ENCODE results near the gene UBE2G1. TPM values are rescaled to one million over a fixed set of nuclear protein-coding genes. Genes with fewer than 3 reads are reported as not detected.
A peak's percentile ranks its signal among the peaks of the same experiment; 100 is the strongest.

Gene UBE2G1
- total RNA-seq: 10 to 100 TPM; 52.5 to 88.2 (median 73.5) TPM

- H3K4me1 ChIP-seq: peaks cover 8 to 60% (median 9%) of the 10 kb centered on the region in 3 donors
- peak within 1 kb of the TSS; percentile 97 to 100 (median 98) for H3K27ac ChIP-seq
- H3K9me3 ChIP-seq: no peaks in the 10 kb centered on the region
- no peaks in the 10 kb centered on the region for H3K27me3 ChIP-seq
- DNase-seq: peak; percentile 82
- WGBS, 2 donors: 0 to 1% methylated on average over 5 to 6 of the region's 77 CpGs
- peaks cover 0 to 6% (median 0%) of the 10 kb centered on the region in 3 donors for H3K36me3 ChIP-seq
- intact Hi-C loops (cut with DNase I): no loop called here
- TF ChIP-seq, protein P1, sequence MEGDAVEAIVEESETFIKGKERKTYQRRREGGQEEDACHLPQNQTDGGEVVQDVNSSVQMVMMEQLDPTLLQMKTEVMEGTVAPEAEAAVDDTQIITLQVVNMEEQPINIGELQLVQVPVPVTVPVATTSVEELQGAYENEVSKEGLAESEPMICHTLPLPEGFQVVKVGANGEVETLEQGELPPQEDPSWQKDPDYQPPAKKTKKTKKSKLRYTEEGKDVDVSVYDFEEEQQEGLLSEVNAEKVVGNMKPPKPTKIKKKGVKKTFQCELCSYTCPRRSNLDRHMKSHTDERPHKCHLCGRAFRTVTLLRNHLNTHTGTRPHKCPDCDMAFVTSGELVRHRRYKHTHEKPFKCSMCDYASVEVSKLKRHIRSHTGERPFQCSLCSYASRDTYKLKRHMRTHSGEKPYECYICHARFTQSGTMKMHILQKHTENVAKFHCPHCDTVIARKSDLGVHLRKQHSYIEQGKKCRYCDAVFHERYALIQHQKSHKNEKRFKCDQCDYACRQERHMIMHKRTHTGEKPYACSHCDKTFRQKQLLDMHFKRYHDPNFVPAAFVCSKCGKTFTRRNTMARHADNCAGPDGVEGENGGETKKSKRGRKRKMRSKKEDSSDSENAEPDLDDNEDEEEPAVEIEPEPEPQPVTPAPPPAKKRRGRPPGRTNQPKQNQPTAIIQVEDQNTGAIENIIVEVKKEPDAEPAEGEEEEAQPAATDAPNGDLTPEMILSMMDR (IDR thresholded peaks at IDR 0.05): peak in 3 of 6 experiments; percentile 15 to 35 (median 32)
- peak in 3 of 4 donors; percentile 91 to 98 (median 95) for TF ChIP-seq POLR2A (IDR thresholded peaks at IDR 0.05)
- H3K4me3 ChIP-seq: peak within 1 kb of the TSS; percentile 89 to 100 (median 97)
Measured at GRCh38 chr17:4366327-4367063, at the start of gene UBE2G1. TSS of gene UBE2G1 (minus strand) at chr17:4366675. CDS start at chr17:4366316, 359 bp downstream.

- 16 to 31% methylated on average over 18 to 20 of the region's 27 CpGs for WGBS, 2 donors
- Histone ChIP-seq H3K27ac (peak overlapping the region in 1 of 4 donors; percentile 3), H3K9me3 (no peaks in the 10 kb centered on the region), H3K4me1 (peaks cover 0 to 12% (median 8%) of the 10 kb centered on the region in 3 donors), H3K4me3 (peak overlapping the region in 1 of 4 donors; percentile 28), H3K27me3 (no peaks in the 10 kb centered on the region), H3K36me3 (no peaks in the 10 kb centered on the region)
- peak; percentile 45 for DNase-seq
- intact Hi-C loops (cut with DNase I): loop anchor here (5.0 kb wide), 1 partner anchor 201 kb away; no protein-coding TSS in a partner anchor
- TF ChIP-seq, protein P1 (IDR thresholded peaks at IDR 0.05): peak; percentile 93 to 98 (median 96)
- no peak for TF ChIP-seq POLR2A (IDR thresholded peaks at IDR 0.05)
Measured at GRCh38 chr17:4412933-4413831, 46.7 kb upstream of the UBE2G1 start.

GRCh38 chr17:4411201-4411600 lies 44.7 kb upstream of the UBE2G1 start:
- no peak for TF ChIP-seq POLR2A (IDR thresholded peaks at IDR 0.05)
- TF ChIP-seq, protein P1 (IDR thresholded peaks at IDR 0.05): no peak
- no peaks in the 10 kb centered on the region for H3K27me3 ChIP-seq
- no peaks in the 10 kb centered on the region for H3K9me3 ChIP-seq
- WGBS, 2 donors: 60 to 77% methylated on average over 3 of the region's 3 CpGs
- H3K4me3 ChIP-seq: no peak overlapping the region
- H3K4me1 ChIP-seq: peaks cover 0 to 20% (median 8%) of the 10 kb centered on the region in 3 donors
- DNase-seq: no peak
- no peaks in the 10 kb centered on the region for H3K36me3 ChIP-seq
- intact Hi-C loops (cut with DNase I): loop anchor here (5.0 kb wide), 1 partner anchor 199 kb away; no protein-coding TSS in a partner anchor
- no peak overlapping the region for H3K27ac ChIP-seq

DNA sequence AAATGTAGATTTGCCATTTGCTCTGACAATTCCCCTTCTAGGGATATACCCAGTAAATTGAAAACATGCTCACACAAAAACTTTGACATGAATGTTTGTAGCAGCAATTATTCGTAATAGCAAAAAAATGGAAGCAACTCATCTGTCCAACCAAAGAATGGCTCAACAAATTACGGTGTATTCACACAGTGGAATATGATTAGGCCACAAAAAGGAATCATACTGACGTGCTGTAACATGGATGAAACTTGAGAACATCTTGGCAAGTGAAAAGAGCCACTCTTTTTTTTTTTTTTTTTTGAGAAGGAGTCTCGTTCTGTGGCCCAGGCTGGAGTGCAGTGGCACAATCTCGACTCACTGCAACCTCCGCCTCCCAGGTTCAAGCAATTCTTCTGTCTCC lies 43.2 kb upstream of the UBE2G1 start:
- Histone ChIP-seq H3K4me1 (peaks cover 0 to 20% (median 8%) of the 10 kb centered on the region in 3 donors), H3K27me3 (no peaks in the 10 kb centered on the region), H3K27ac (no peak overlapping the region), H3K4me3 (no peak overlapping the region), H3K36me3 (no peaks in the 10 kb centered on the region), H3K9me3 (no peaks in the 10 kb centered on the region)
- 36 to 54% methylated on average over 6 of the region's 6 CpGs for WGBS, 2 donors
- intact Hi-C loops (cut with DNase I): loop anchor here (5.0 kb wide), 1 partner anchor 197 kb away; no protein-coding TSS in a partner anchor
- no peak for DNase-seq
- TF ChIP-seq, protein P1 (IDR thresholded peaks at IDR 0.05): no peak
- no peak for TF ChIP-seq POLR2A (IDR thresholded peaks at IDR 0.05)

Data from esophagus squamous epithelium (tissue), 5 donors.